Astrocyte (in vitro differentiated cells and primary cell): ENCODE results near the gene KCNJ2.

Experiments used
- CTCF ChIP-seq: IDR thresholded peaks from 2 replicates; pipeline ENCODE4 v1.5.1; 2011; ENCODE audit warnings: low read depth, mild to moderate bottlenecking, inconsistent platforms, low read length, moderate library complexity; ENCODE audit not compliant: insufficient read depth
- EZH2 ChIP-seq: IDR thresholded peaks from 2 replicates; pipeline ENCODE4 v1.6.1; 2012; ENCODE audit warnings: mild to moderate bottlenecking, low read length, inconsistent platforms; ENCODE audit not compliant: insufficient read depth

GRCh38 chr17:70127221-70127873, 42.0 kb upstream of the KCNJ2 start:
- TF ChIP-seq CTCF (no peak), EZH2 (no peak)
